ENCODE measurements around the gene LEKR1. TPM values are rescaled to one million over a fixed set of nuclear protein-coding genes. Genes with fewer than 3 reads are reported as not detected.
"Not testable (repeated sequence)": the region's sequence is repeated elsewhere in the genome, so short reads cannot be mapped to it uniquely, and the experiment has no call there.

Gene LEKR1
- total and polyA plus RNA-seq, 5 donors: 0.97 to 2.0 (median 1.5) TPM

GRCh38 chr3:156879491-156879890 is 53.3 kb downstream of the LEKR1 start:
- WGBS: 92% methylated on average over 3 of the region's 3 CpGs
- intact Hi-C loops (cut with DNase I); H3K9me3 ChIP-seq (ENCODE audit: control insufficient read depth, low read length): not testable (repeated sequence)

DNA sequence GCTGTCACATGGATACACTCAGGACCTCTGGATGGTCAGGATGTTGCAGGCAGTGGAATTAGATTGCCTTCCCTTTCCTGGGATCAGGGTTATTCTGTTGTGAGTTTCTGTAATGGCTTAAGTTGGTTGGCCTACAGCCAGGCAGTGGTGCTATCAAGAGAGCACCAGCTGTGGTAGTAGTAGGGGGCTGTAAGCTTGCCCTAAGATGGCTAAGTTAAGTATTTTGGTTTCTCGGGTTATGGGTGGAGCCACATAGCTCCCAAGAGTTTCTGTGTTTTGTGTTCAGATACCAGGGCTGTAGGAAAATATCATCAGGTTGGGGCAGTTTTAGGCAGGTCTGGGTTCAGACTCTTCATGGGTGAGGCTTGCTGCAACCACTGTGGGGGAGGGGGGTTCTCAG is 59.6 kb downstream of the LEKR1 start:
- WGBS: 84% methylated on average over 1 of the region's 1 CpG
- Histone ChIP-seq H3K4me1 (ENCODE audit: control insufficient read depth, insufficient read depth, low read length) (no peaks in the 10 kb centered on the region), H3K27me3 (ENCODE audit: control insufficient read depth, insufficient read depth) (no peaks in the 10 kb centered on the region), H3K4me3 (ENCODE audit: low read length) (no peak overlapping the region), H3K9me3 (ENCODE audit: control insufficient read depth, low read length) (no peaks in the 10 kb centered on the region), H3K27ac (ENCODE audit: low read length) (no peak overlapping the region)
- DNase-seq (no peak), ATAC-seq (no peak)
- intact Hi-C loops (cut with DNase I): no loop called here

More at GRCh38 chr3:156879491-156879890, 53.3 kb downstream of the LEKR1 start:
- not testable (repeated sequence) for ATAC-seq; H3K4me3 ChIP-seq (ENCODE audit: low read length); H3K27ac ChIP-seq (ENCODE audit: low read length); H3K27me3 ChIP-seq (ENCODE audit: control insufficient read depth, insufficient read depth); H3K4me1 ChIP-seq (ENCODE audit: control insufficient read depth, insufficient read depth, low read length)
- DNase-seq: peak in 1 of 3 donors; percentile 12

- intact Hi-C loops (cut with DNase I): no loop called here
- Histone ChIP-seq H3K4me1 (ENCODE audit: control insufficient read depth, insufficient read depth, low read length) (no peaks in the 10 kb centered on the region), H3K27me3 (ENCODE audit: control insufficient read depth, insufficient read depth) (no peaks in the 10 kb centered on the region), H3K4me3 (ENCODE audit: low read length) (no peak overlapping the region), H3K9me3 (ENCODE audit: control insufficient read depth, low read length) (no peaks in the 10 kb centered on the region), H3K27ac (ENCODE audit: low read length) (no peak overlapping the region)
- WGBS: 42% methylated on average over 2 of the region's 2 CpGs
- ATAC-seq (no peak), DNase-seq (no peak)
These were observed 62.0 kb downstream of the LEKR1 start for GRCh38 chr3:156888176-156888575.

- ATAC-seq (no peak), DNase-seq (no peak)
- H3K27me3 ChIP-seq (ENCODE audit: control insufficient read depth, insufficient read depth): no peaks in the 10 kb centered on the region
- 50% methylated on average over 1 of the region's 1 CpG for WGBS
- intact Hi-C loops (cut with DNase I): no loop called here
- H3K4me3 ChIP-seq (ENCODE audit: low read length): no peak overlapping the region
- H3K4me1 ChIP-seq (ENCODE audit: control insufficient read depth, insufficient read depth, low read length): no peaks in the 10 kb centered on the region
- no peak overlapping the region for H3K27ac ChIP-seq (ENCODE audit: low read length)
- H3K9me3 ChIP-seq (ENCODE audit: control insufficient read depth, low read length): no peaks in the 10 kb centered on the region
These were observed 62.4 kb downstream of the LEKR1 start for GRCh38 chr3:156888576-156888975.

DNA sequence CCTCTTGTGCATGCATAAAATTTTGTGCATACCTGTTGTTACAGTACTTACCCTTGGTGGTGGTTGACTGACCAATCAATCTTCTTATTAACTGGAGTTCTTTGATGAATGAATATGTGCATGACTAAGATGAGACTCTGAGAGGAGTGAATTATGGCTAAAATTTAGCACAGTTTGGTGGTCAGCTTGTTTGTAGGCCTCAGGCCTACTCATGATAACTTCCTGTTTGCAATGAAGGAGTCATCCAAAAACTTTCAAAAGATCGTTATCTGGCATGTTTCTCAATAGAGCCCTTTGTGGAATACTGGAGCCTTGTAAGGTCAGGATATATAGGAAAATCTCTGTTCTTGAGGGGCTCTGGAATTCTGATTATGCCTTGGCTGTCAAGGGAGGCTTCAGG is 66.5 kb downstream of the LEKR1 start:
- H3K27me3 ChIP-seq (ENCODE audit: control insufficient read depth, insufficient read depth): no peaks in the 10 kb centered on the region
- ATAC-seq (no peak), DNase-seq (no peak)
- intact Hi-C loops (cut with DNase I): loop anchor here in 1 of 4 donors (10.0 kb wide), 1 partner anchor 242 kb away; no protein-coding TSS in a partner anchor
- no peaks in the 10 kb centered on the region for H3K9me3 ChIP-seq (ENCODE audit: control insufficient read depth, low read length)
- H3K27ac ChIP-seq (ENCODE audit: low read length): no peak overlapping the region
- no peak overlapping the region for H3K4me3 ChIP-seq (ENCODE audit: low read length)
- 77% methylated on average over 1 of the region's 1 CpG for WGBS
- no peaks in the 10 kb centered on the region for H3K4me1 ChIP-seq (ENCODE audit: control insufficient read depth, insufficient read depth, low read length)

GRCh38 chr3:156895374-156895773 is 69.2 kb downstream of the LEKR1 start:
- not testable (repeated sequence) for H3K27ac ChIP-seq (ENCODE audit: low read length); H3K4me3 ChIP-seq (ENCODE audit: low read length); ATAC-seq; H3K27me3 ChIP-seq (ENCODE audit: control insufficient read depth, insufficient read depth); H3K9me3 ChIP-seq (ENCODE audit: control insufficient read depth, low read length); DNase-seq; H3K4me1 ChIP-seq (ENCODE audit: control insufficient read depth, insufficient read depth, low read length)
- intact Hi-C loops (cut with DNase I): loop anchor here in 1 of 4 donors (10.0 kb wide), 1 partner anchor 239 kb away; no protein-coding TSS in a partner anchor
- 79% methylated on average over 1 of the region's 1 CpG for WGBS

DNA sequence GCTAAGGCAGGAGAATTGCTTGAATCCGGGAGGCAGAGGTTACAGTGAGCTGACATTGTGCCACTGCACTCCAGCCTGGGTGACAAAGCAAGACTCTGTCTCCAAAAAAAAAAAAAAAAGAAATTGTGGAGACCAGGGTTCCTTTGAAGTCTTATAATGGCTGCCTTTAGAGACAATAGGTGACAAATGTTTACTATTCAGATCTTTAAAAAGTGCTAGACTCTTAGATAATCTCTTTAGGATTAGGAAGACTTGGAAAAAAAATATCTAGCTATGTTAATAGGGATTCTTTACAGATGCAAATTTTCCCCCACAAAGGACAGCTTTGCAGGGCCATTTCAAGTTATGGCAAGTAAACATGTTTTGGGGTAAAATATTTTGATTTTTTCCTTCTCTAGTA is 71.7 kb downstream of the LEKR1 start:
- ATAC-seq; H3K4me1 ChIP-seq (ENCODE audit: control insufficient read depth, insufficient read depth, low read length); H3K27ac ChIP-seq (ENCODE audit: low read length); DNase-seq; H3K4me3 ChIP-seq (ENCODE audit: low read length); H3K9me3 ChIP-seq (ENCODE audit: control insufficient read depth, low read length); H3K27me3 ChIP-seq (ENCODE audit: control insufficient read depth, insufficient read depth): not testable (repeated sequence)
- WGBS: 86% methylated on average over 1 of the region's 1 CpG
- intact Hi-C loops (cut with DNase I): loop anchor here in 1 of 4 donors (10.0 kb wide), 1 partner anchor 237 kb away; no protein-coding TSS in a partner anchor

DNA sequence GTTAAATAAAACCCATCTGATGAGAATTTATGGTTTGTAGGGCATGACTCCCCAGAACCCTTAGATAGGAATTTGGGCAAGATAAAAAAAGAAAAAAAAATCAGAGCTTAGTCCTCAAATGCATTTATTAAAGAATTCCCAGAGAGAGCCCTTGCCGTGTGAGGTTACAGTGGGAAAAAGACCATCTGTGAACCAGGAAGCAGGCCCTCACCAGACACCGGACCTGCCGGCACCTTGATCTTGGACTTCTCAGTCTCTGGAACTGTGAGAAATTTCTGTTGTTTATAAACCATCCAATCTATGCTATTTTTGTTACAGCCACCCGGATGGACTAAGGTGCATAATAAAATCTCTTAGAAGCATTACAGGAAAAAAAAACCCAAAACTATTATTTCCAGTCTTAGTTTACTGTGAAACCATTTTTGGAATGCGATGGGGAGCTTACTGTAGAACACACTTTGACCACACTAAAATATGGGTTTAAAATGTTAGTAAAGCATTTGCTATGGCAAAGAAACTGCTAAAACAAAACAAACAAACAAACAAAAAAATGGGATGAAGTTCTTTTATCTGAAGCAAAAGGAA is 72.2 kb downstream of the LEKR1 start:
- Histone ChIP-seq H3K9me3 (ENCODE audit: control insufficient read depth, low read length) (no peaks in the 10 kb centered on the region), H3K27me3 (ENCODE audit: control insufficient read depth, insufficient read depth) (no peaks in the 10 kb centered on the region), H3K27ac (ENCODE audit: low read length) (no peak overlapping the region), H3K4me3 (ENCODE audit: low read length) (no peak overlapping the region), H3K4me1 (ENCODE audit: control insufficient read depth, insufficient read depth, low read length) (no peaks in the 10 kb centered on the region)
- no peak for DNase-seq
- intact Hi-C loops (cut with DNase I): loop anchor here in 1 of 4 donors (10.0 kb wide), 1 partner anchor 236 kb away; no protein-coding TSS in a partner anchor
- 72% methylated on average over 5 of the region's 5 CpGs for WGBS
- no peak for ATAC-seq

- ATAC-seq: no peak
- H3K27me3 ChIP-seq (ENCODE audit: control insufficient read depth, insufficient read depth): no peaks in the 10 kb centered on the region
- H3K9me3 ChIP-seq (ENCODE audit: control insufficient read depth, low read length): no peaks in the 10 kb centered on the region
- no peak overlapping the region for H3K27ac ChIP-seq (ENCODE audit: low read length)
- 91% methylated on average over 1 of the region's 1 CpG for WGBS
- H3K4me1 ChIP-seq (ENCODE audit: control insufficient read depth, insufficient read depth, low read length): no peaks in the 10 kb centered on the region
- no peak for DNase-seq
- H3K4me3 ChIP-seq (ENCODE audit: low read length): no peak overlapping the region
- intact Hi-C loops (cut with DNase I): loop anchor here in 1 of 4 donors (10.0 kb wide), 1 partner anchor 235 kb away; no protein-coding TSS in a partner anchor
These were observed 73.8 kb downstream of the LEKR1 start for GRCh38 chr3:156899951-156900350.

- Histone ChIP-seq H3K27ac (ENCODE audit: low read length) (no peak overlapping the region), H3K4me1 (ENCODE audit: control insufficient read depth, insufficient read depth, low read length) (no peaks in the 10 kb centered on the region), H3K9me3 (ENCODE audit: control insufficient read depth, low read length) (no peaks in the 10 kb centered on the region), H3K4me3 (ENCODE audit: low read length) (no peak overlapping the region), H3K27me3 (ENCODE audit: control insufficient read depth, insufficient read depth) (no peaks in the 10 kb centered on the region)
- intact Hi-C loops (cut with DNase I): no loop called here
- no peak for DNase-seq
- no peak for ATAC-seq
These were observed 76.8 kb downstream of the LEKR1 start for GRCh38 chr3:156902916-156903315.

DNA sequence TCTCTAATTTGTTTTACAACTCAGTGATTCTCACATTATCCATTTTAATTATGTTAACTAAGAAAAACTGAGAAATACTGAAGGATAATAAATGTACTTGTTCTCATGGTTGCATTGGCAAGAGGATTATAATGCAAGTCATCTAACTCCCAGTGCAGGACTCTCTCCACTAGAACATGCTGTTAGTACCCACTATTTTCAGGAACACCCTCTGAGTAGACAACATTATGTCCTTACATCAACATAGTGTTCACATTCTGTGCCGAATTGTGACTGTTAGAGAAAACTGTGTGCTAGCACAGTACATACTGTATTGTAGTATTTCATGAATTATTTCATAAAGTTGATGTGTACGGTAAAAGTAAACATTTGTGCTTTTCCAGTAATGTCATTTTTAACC is 80.1 kb downstream of the LEKR1 start:
- no peak overlapping the region for H3K4me3 ChIP-seq (ENCODE audit: low read length)
- no peaks in the 10 kb centered on the region for H3K9me3 ChIP-seq (ENCODE audit: control insufficient read depth, low read length)
- DNase-seq (no peak), ATAC-seq (peak in 1 of 2 donors; percentile 64)
- no peak overlapping the region for H3K27ac ChIP-seq (ENCODE audit: low read length)
- intact Hi-C loops (cut with DNase I): no loop called here
- 72% methylated on average over 2 of the region's 2 CpGs for WGBS
- no peaks in the 10 kb centered on the region for H3K4me1 ChIP-seq (ENCODE audit: control insufficient read depth, insufficient read depth, low read length)
- no peaks in the 10 kb centered on the region for H3K27me3 ChIP-seq (ENCODE audit: control insufficient read depth, insufficient read depth)

DNA sequence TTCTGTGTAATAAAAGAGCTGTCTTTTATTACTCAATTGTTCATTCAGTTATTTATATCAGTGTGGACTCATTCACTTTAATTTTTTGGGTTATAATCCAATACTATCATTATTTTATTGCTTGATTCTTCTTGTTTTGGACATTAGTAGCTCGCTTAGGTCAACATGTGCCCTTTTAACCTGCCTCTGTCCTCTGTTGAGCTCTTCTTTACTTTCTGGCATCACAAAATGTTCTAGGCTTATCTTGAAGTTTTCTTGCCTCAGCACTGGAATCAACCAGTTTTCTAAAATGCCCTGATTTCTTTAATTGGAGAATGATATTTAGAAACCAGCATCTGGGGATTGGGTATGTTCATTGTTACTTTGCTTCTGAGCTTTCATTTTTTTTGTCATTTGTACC is 82.2 kb downstream of the LEKR1 start:
- H3K9me3 ChIP-seq (ENCODE audit: control insufficient read depth, low read length): no peaks in the 10 kb centered on the region
- H3K4me1 ChIP-seq (ENCODE audit: control insufficient read depth, insufficient read depth, low read length): no peaks in the 10 kb centered on the region
- DNase-seq (no peak), ATAC-seq (peak in 1 of 2 donors; percentile 51)
- H3K27ac ChIP-seq (ENCODE audit: low read length): no peak overlapping the region
- WGBS: 65% methylated on average over 1 of the region's 1 CpG
- intact Hi-C loops (cut with DNase I): no loop called here
- no peaks in the 10 kb centered on the region for H3K27me3 ChIP-seq (ENCODE audit: control insufficient read depth, insufficient read depth)
- H3K4me3 ChIP-seq (ENCODE audit: low read length): no peak overlapping the region

Measured in right cardiac atrium (tissue), 5 donors.